ENCODE results near the gene NAPB.

NAPB gene

DNA sequence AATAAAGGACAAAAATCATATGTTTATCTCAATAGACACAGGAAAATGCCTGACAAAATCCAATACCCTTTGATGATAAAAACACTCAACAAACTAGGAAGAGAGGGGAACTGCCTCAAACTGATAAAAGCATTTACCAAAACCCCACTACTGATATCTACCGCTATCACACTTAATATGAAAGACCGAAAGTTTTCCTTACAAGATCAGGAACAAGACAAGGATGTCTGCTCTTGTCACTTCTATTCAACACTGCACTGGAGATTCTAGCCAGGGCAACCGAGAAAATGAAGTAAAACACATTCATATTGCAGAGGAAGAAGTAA, 34.2 kb downstream of the NAPB start:
- H3K4me3 ChIP-seq (ENCODE audit: low read depth, low read length) = no peak overlapping the region
- TF ChIP-seq, protein P1, sequence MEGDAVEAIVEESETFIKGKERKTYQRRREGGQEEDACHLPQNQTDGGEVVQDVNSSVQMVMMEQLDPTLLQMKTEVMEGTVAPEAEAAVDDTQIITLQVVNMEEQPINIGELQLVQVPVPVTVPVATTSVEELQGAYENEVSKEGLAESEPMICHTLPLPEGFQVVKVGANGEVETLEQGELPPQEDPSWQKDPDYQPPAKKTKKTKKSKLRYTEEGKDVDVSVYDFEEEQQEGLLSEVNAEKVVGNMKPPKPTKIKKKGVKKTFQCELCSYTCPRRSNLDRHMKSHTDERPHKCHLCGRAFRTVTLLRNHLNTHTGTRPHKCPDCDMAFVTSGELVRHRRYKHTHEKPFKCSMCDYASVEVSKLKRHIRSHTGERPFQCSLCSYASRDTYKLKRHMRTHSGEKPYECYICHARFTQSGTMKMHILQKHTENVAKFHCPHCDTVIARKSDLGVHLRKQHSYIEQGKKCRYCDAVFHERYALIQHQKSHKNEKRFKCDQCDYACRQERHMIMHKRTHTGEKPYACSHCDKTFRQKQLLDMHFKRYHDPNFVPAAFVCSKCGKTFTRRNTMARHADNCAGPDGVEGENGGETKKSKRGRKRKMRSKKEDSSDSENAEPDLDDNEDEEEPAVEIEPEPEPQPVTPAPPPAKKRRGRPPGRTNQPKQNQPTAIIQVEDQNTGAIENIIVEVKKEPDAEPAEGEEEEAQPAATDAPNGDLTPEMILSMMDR (IDR thresholded peaks at IDR 0.05; ENCODE audit: control insufficient read depth, extremely low read depth, insufficient read depth) = no peak
- no peak for DNase-seq (ENCODE audit: low read depth)

GRCh38 chr20:23386304-23387117, 34.8 kb downstream of the NAPB start:
- TF ChIP-seq, protein P1 (IDR thresholded peaks at IDR 0.05; ENCODE audit: control insufficient read depth, extremely low read depth, insufficient read depth) = no peak
- no peak for DNase-seq (ENCODE audit: low read depth)
- no peak overlapping the region for H3K4me3 ChIP-seq (ENCODE audit: low read depth, low read length)

- no peak for DNase-seq (ENCODE audit: low read depth)
- TF ChIP-seq, protein P1 (IDR thresholded peaks at IDR 0.05; ENCODE audit: control insufficient read depth, extremely low read depth, insufficient read depth) = no peak
Measured at GRCh38 chr20:23381876-23382275, 39.4 kb downstream of the NAPB start.

GRCh38 chr20:23379772-23380171, 41.5 kb downstream of the NAPB start:
- TF ChIP-seq, protein P1 (IDR thresholded peaks at IDR 0.05; ENCODE audit: control insufficient read depth, extremely low read depth, insufficient read depth) = no peak
- no peak overlapping the region for H3K4me3 ChIP-seq (ENCODE audit: low read depth, low read length)
- DNase-seq (ENCODE audit: low read depth) = no peak

More at GRCh38 chr20:23381876-23382275, 39.4 kb downstream of the NAPB start:
- no peak overlapping the region for H3K4me3 ChIP-seq (ENCODE audit: low read depth, low read length)

DNA sequence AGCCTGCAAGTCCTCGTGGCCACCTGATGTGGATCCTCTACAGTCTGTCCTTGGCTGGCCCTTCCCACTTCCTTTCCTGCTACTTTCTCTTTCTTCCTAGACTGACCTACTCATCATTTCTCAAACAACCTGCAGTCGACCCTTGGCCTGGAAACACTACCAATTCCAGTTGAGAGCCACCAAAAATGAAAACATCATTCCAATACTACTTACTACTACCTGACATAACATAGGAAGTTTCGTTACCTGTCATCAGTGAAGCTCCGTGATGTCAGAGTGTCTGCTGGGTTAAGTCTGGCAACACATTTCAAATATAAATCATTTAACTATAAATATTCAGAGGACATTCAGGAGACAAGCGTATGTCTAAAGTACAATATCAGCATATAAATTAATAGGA, 45.5 kb downstream of the NAPB start:
- no peak overlapping the region for H3K4me3 ChIP-seq (ENCODE audit: low read depth, low read length)
- TF ChIP-seq, protein P1 (IDR thresholded peaks at IDR 0.05; ENCODE audit: control insufficient read depth, extremely low read depth, insufficient read depth) = no peak
- DNase-seq (ENCODE audit: low read depth) = no peak

DNA sequence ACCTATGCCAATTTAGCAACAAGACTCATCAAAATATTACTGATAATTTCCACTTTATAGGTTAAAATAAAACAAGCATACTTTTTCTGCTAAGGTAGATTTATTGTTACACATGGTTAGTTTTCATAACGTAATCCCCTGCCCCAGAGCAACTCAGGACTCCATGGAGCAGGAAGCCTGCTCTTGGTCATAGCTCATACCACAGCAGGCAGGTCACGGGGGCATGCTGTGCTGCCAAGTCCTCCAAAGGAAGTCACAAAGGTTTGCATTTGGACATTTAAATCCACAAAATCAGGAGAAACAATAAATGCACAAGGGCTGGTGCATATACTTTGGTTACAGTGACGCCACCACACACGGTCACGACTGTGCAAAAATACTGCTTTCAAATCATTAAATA, 46.8 kb downstream of the NAPB start:
- DNase-seq (ENCODE audit: low read depth) = no peak
- H3K4me3 ChIP-seq (ENCODE audit: low read depth, low read length) = no peak overlapping the region
- TF ChIP-seq, protein P1 (IDR thresholded peaks at IDR 0.05; ENCODE audit: control insufficient read depth, extremely low read depth, insufficient read depth) = no peak

DNA sequence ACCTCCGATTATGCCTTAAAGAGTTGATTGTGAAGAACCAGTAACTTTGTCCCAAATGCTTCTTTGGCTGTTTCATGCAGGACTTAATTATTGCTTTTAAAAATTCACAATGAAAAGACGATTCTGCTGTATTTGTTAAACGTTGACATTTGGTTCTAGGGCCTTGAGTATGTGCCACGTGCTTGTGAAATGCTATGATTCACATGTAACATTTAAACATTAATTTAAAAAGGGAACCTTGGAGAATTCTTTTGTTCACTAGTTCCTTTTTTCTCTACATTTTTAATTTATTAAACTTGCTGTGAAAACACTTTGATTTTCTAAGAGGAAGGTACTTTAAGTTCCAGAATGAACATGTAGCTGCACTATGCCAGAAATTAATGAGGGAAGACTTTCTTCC, 49.8 kb downstream of the NAPB start:
- DNase-seq (ENCODE audit: low read depth) = no peak
- TF ChIP-seq, protein P1 (IDR thresholded peaks at IDR 0.05; ENCODE audit: control insufficient read depth, extremely low read depth, insufficient read depth) = no peak
- H3K4me3 ChIP-seq (ENCODE audit: low read depth, low read length) = no peak overlapping the region

All from LNCaP clone FGC (cell line).